GM12873 (cell line): ENCODE measurements around the gene SCYGR5.
A peak's percentile ranks its signal among the peaks of the same experiment; 100 is the strongest.

ENCODE experiments used
- TF ChIP-seq, protein P1 (sequence below): IDR thresholded peaks from 2 replicates; pipeline ENCODE4 v1.5.1; 2012; ENCODE audit warnings: low read depth, mild to moderate bottlenecking, moderate library complexity, low read length, control low read depth; ENCODE audit not compliant: insufficient read depth; ENCODE audit errors: missing control alignments

Gene SCYGR5

GRCh38 chr2:227630322-227630721 is 36.3 kb upstream of the SCYGR5 start:
- TF ChIP-seq, protein P1, sequence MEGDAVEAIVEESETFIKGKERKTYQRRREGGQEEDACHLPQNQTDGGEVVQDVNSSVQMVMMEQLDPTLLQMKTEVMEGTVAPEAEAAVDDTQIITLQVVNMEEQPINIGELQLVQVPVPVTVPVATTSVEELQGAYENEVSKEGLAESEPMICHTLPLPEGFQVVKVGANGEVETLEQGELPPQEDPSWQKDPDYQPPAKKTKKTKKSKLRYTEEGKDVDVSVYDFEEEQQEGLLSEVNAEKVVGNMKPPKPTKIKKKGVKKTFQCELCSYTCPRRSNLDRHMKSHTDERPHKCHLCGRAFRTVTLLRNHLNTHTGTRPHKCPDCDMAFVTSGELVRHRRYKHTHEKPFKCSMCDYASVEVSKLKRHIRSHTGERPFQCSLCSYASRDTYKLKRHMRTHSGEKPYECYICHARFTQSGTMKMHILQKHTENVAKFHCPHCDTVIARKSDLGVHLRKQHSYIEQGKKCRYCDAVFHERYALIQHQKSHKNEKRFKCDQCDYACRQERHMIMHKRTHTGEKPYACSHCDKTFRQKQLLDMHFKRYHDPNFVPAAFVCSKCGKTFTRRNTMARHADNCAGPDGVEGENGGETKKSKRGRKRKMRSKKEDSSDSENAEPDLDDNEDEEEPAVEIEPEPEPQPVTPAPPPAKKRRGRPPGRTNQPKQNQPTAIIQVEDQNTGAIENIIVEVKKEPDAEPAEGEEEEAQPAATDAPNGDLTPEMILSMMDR = no peak

- TF ChIP-seq, protein P1 = no peak
Observed at GRCh38 chr2:227632827-227633226, 33.8 kb upstream of the SCYGR5 start.

GRCh38 chr2:227634201-227634600 is 32.4 kb upstream of the SCYGR5 start:
- TF ChIP-seq, protein P1 = no peak

DNA sequence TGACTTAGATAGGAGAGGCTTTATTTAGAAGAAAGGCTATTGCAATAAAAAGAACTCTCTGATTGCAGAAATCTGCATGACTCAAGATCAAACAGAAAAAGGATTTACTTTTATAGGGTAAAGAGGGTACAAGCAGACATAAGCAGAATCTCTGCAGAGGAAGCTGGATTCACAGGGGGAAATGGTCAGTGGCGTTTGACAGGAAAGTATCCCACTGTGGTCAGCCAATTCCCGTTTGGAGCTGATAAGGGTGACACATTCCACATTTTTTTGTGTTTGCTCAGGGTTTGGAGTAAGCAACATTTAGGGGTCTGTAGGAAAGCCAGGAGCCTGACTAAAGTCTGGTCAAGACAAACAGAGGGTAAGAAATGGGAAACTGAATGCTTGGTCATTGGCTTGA is 23.9 kb upstream of the SCYGR5 start:
- TF ChIP-seq, protein P1 = no peak

DNA sequence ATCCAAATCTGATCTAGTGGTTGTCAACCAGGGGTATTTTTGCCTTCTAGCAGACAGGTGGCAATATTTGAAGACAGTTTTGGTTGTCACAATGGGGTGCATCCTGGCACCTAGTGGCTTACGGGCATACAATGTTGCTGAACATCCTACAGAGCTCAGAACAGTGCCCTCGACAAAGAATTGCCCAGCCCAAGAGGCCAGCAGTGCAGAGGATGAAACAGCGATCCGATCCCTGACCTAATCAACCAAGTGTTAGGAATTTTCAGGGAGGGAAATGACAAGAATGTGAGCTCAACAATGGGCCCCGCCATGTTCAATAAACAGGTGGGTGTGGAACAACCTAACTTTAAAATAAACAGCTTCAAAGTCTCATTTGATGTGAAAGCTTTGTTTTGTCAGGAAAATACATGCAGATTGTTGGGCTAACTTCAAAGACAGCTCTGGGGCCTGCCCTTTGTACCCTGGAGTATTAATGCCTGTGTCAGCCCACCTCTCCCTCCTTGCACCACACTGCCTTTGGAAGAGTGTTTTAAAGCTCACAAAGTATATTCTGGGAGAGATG is 22.5 kb upstream of the SCYGR5 start:
- TF ChIP-seq, protein P1 = peak; percentile 21

DNA sequence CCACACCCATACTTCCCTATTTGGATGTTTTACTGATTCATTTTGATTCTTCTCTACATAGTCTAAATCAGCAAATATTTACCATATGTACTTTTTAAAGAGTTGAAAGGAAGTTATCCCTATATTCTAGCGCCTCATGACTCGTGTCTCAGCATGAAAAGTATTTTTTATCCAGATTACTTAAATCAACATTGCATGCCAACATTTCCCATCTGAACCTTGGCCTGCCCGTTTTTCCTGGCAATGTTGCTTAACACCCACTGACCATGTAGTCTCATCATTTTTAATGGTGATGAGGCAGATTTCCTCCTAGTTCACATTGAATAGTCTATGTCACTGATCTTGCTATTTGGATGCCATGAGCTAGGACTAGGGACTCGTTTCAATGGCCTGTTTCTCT is 13.2 kb upstream of the SCYGR5 start:
- TF ChIP-seq, protein P1 = no peak

- TF ChIP-seq, protein P1 = no peak
Observed at GRCh38 chr2:227654426-227654825, 12.2 kb upstream of the SCYGR5 start.
